CD4-positive, alpha-beta T cell (primary cell): ENCODE measurements around the gene NRSN2. TPM values are rescaled to one million over a fixed set of nuclear protein-coding genes. Genes with fewer than 3 reads are reported as not detected.

ENCODE experiments used
- ATAC-seq: fragments of 200-7000 bp; cut with Tn5 transposase; one replicate; pipeline ENCODE4 v1.10.0; 2022; ENCODE audit warnings: mild to moderate bottlenecking; ENCODE audit not compliant: poor library complexity
- CTCF ChIA-PET: fragments of 350-600 bp; sonication (Branson Sonifier 250); formaldehyde crosslinking; loops from one replicate; lab custom pipeline; 2021; ENCODE audit warnings: antibody characterized with exemption, inconsistent platforms; lab: Charles Lee
- POLR2A ChIA-PET: fragments of 350-600 bp; sonication (Branson Sonifier 250); formaldehyde crosslinking; loops from one replicate; lab custom pipeline; 2021; ENCODE audit warnings: antibody characterized with exemption, inconsistent platforms; lab: Charles Lee
- DNase-seq, 14 experiments: peaks; one replicate each; pipeline ENCODE4 v3.0.0-alpha.2; 2013 to 2020; ENCODE audit warnings: mixed read lengths in 2 of 14
- H3K27ac ChIP-seq, 2 donors: one replicate each; pipeline versions ENCODE4 v1.5.1 to v1.7.0; 2013; ENCODE audit warnings: low read length in 2 of 2, low read depth in 1 of 2, mild to moderate bottlenecking in 1 of 2
- H3K27me3 ChIP-seq, 2 experiments: 1 replicate in 1 of 2; 2 replicates in 1 of 2; pipeline versions ENCODE4 v1.6.1 to v1.7.0; 2013; ENCODE audit warnings: low read length in 2 of 2, control low read depth in 1 of 2, mild to moderate bottlenecking in 1 of 2, moderate library complexity in 1 of 2; ENCODE audit not compliant: insufficient read depth in 2 of 2, control insufficient read depth in 1 of 2
- H3K36me3 ChIP-seq: one replicate; pipeline ENCODE4 v1.6.1; 2013; ENCODE audit warnings: low read length, control low read depth; ENCODE audit not compliant: insufficient read depth
- H3K4me1 ChIP-seq: one replicate; pipeline ENCODE4 v1.6.1; 2013; ENCODE audit warnings: low read length, control low read depth; ENCODE audit not compliant: insufficient read depth
- H3K4me3 ChIP-seq: one replicate; pipeline ENCODE4 v1.5.1; 2013; ENCODE audit warnings: mild to moderate bottlenecking, low read length, moderate library complexity
- H3K9me3 ChIP-seq, 2 experiments: 1 replicate in 1 of 2; 2 replicates in 1 of 2; pipeline versions ENCODE4 v1.6.1 to v1.7.0; 2013; ENCODE audit warnings: low read length in 2 of 2, mild to moderate bottlenecking in 2 of 2, control low read depth in 1 of 2, moderate library complexity in 1 of 2; ENCODE audit not compliant: control insufficient read depth in 1 of 2, insufficient read depth in 1 of 2
- H3K27ac Mint-ChIP-seq: one replicate; pipeline ENCODE4 v1.8.0; 2020; ENCODE audit warnings: mixed read lengths
- H3K27me3 Mint-ChIP-seq: one replicate; pipeline ENCODE4 v1.8.0; 2021; ENCODE audit warnings: mixed read lengths
- H3K36me3 Mint-ChIP-seq: one replicate; pipeline ENCODE4 v1.8.0; 2021; ENCODE audit warnings: low read depth, mixed read lengths
- H3K4me1 Mint-ChIP-seq: one replicate; pipeline ENCODE4 v1.8.0; 2021; ENCODE audit warnings: low read depth, mixed read lengths
- H3K4me3 Mint-ChIP-seq: one replicate; pipeline ENCODE4 v1.8.0; 2020; ENCODE audit warnings: mild to moderate bottlenecking, mixed read lengths
- H3K9me3 Mint-ChIP-seq: one replicate; pipeline ENCODE4 v1.8.0; 2020; ENCODE audit warnings: mixed read lengths
- intact Hi-C, 2 experiments: fragments of 100-400 bp; cut with DNase I in 1 of 2; cut with micrococcal nuclease in 1 of 2; formaldehyde crosslinking; loops; one replicate each; pipeline versions ENCODE4 v1.15.1 to v1.9.0; 2023 to 2025; cut with DNase I, micrococcal nuclease
- total RNA-seq, 174 experiments: library from RNA in 2 of 174; stranded (reverse) in 2 of 174; gene quantifications; one replicate each; pipeline ENCODE4 v1.2.3 and lab custom pipeline; 2021 to 2026
- TF ChIP-seq, protein P1 (sequence below): fragments of 200-600 bp; IDR thresholded peaks from one replicate; pipeline ENCODE4 v1.8.0; 2022; ENCODE audit warnings: antibody characterized with exemption, mild to moderate bottlenecking

Gene NRSN2
- total RNA-seq, 2 experiments from 2014 or later: 0.69 to 1.3 TPM

DNA sequence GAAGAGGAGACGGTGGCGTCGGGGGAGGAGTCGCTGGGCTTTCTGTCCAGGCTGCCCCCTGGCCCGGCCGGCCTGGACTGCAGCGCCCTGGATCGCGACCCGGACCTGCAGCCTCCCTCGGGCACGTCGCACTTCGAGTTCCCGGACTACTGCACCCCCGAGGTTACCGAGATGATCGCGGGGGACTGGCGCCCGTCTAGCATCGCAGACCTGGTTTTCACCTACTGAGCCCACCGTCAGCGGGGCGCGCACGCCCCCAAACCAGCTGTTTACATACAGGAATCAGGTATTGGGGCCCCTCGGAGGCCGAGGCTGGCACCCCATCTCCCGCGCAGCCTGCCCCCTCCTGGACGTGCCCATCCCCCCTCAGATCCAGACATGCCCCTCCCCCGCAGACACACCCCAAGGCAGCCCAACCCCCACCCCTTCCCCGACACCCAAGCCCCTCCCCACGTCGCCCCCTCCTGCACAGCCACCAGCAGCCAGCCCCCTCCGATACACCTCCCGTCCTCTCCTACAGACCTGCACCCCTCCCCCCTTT is 20.2 kb upstream of the NRSN2 start:
- peaks cover 35% of the 10 kb centered on the region for H3K4me1 ChIP-seq
- H3K36me3 ChIP-seq: no peaks in the 10 kb centered on the region
- Mint-ChIP-seq H3K4me1 (peaks cover 36% of the 10 kb centered on the region), H3K4me3 (peak overlapping the region; percentile 88), H3K27me3 (no peaks in the 10 kb centered on the region), H3K27ac (peak overlapping the region; percentile 75), H3K36me3 (peaks cover 5% of the 10 kb centered on the region), H3K9me3 (no peaks in the 10 kb centered on the region)
- CTCF ChIA-PET: no interaction called here
- peak overlapping the region in 1 of 2 donors; percentile 64 for H3K27ac ChIP-seq
- peak overlapping the region; percentile 67 for H3K4me3 ChIP-seq
- intact Hi-C loops: loop anchor here in 1 of 2 experiments (5.0 kb wide), 1 partner anchor 81 kb away; the partner anchor contains the start of gene RBCK1
- TF ChIP-seq, protein P1, sequence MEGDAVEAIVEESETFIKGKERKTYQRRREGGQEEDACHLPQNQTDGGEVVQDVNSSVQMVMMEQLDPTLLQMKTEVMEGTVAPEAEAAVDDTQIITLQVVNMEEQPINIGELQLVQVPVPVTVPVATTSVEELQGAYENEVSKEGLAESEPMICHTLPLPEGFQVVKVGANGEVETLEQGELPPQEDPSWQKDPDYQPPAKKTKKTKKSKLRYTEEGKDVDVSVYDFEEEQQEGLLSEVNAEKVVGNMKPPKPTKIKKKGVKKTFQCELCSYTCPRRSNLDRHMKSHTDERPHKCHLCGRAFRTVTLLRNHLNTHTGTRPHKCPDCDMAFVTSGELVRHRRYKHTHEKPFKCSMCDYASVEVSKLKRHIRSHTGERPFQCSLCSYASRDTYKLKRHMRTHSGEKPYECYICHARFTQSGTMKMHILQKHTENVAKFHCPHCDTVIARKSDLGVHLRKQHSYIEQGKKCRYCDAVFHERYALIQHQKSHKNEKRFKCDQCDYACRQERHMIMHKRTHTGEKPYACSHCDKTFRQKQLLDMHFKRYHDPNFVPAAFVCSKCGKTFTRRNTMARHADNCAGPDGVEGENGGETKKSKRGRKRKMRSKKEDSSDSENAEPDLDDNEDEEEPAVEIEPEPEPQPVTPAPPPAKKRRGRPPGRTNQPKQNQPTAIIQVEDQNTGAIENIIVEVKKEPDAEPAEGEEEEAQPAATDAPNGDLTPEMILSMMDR: no peak
- ATAC-seq: no peak
- DNase-seq: peak in 1 of 14 experiments; percentile 14
- no peaks in the 10 kb centered on the region for H3K9me3 ChIP-seq
- POLR2A ChIA-PET: interaction anchor here (1.0 to 7.6 kb wide), 2 partner anchors 28 to 89 kb away, joined by 3 to 114 read pairs; partner anchors contain the start of gene ZCCHC3
- no peaks in the 10 kb centered on the region for H3K27me3 ChIP-seq

DNA sequence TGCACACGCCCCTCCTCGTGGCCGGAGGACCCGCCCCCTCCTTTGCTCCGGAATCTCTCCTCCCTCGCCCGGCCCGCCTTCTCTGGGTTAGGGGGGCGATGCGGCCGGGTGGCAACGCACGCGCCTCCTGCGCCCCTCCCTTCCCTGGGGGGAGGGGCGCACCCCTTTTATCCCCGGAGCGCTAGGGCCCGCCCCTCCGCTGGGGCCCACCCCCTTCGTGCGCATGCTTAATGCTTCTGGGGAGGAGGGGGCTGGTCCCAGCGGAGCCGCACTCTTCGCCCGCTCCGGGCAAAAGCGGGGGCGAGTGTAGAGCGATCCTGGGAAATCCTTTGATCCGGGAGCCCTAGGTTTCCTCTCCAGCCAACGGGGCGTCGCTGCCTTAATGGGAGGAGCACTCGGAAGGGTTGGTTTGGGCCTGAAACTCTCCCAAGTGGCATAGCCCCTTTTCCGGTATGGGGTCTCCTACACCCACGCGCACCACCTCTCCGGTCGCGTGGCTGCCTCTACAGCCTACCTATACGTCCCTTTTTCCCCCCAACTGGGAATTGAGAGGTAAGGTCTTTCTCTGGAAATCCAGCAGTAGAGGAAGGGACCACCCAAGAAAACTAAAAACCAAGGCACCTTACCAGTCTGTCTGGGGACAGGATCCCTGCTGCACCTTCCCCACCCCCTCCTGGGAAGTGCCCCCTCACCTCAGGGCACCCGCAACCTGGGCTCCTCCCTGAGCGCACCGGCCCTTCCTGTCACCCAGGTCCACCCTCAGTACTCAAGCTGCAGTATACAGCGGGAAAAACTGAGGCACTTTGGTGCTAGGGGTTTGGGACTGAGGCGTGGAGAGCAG is 19.5 kb upstream of the NRSN2 start:
- Histone ChIP-seq H3K36me3 (no peaks in the 10 kb centered on the region), H3K27ac (peak overlapping the region; percentile 58 to 64), H3K9me3 (no peaks in the 10 kb centered on the region), H3K4me3 (peak overlapping the region; percentile 67), H3K27me3 (no peaks in the 10 kb centered on the region), H3K4me1 (peaks cover 35% of the 10 kb centered on the region)
- Mint-ChIP-seq H3K36me3 (peaks cover 5% of the 10 kb centered on the region), H3K9me3 (no peaks in the 10 kb centered on the region), H3K4me3 (peak overlapping the region; percentile 88), H3K27me3 (no peaks in the 10 kb centered on the region), H3K27ac (peak overlapping the region; percentile 75), H3K4me1 (peaks cover 36% of the 10 kb centered on the region)
- CTCF ChIA-PET: no interaction called here
- ATAC-seq: peak; percentile 30
- POLR2A ChIA-PET: interaction anchor here (7.6 kb wide), 1 partner anchor 29 kb away, joined by 114 read pairs; the partner anchor contains the start of gene ZCCHC3
- DNase-seq: peak; percentile 59 to 89 (median 71)
- TF ChIP-seq, protein P1: no peak
- intact Hi-C loops: loop anchor here in 1 of 2 experiments (5.0 kb wide), 1 partner anchor 80 kb away; the partner anchor contains the start of gene RBCK1
